ENCODE data around the gene ZBTB17.

The ZBTB17 gene

GRCh38 chr1:15975805-15976680 lies at the start of gene ZBTB17:
TSS of gene ZBTB17 (minus strand) at chr1:15976101. CDS start at chr1:15948495, 27,606 bp downstream.
- Histone ChIP-seq H3F3A (ENCODE audit: control insufficient read depth, insufficient read depth) (peaks cover 9% of the 10 kb centered on the region), H3K79me2 (ENCODE audit: control insufficient read depth, low read length) (peaks cover 36% of the 10 kb centered on the region), H3K36me3 (ENCODE audit: control insufficient read depth, low read length) (peaks cover 19% of the 10 kb centered on the region), H4K20me1 (ENCODE audit: control insufficient read depth, insufficient read depth, low read depth, low read length) (no peaks in the 10 kb centered on the region), H3K4me1 (ENCODE audit: control insufficient read depth, low read length) (peaks cover 36% of the 10 kb centered on the region), H3K27ac (ENCODE audit: low read depth, low read length) (peak within 1 kb of the TSS; percentile 86), H3K4me3 (ENCODE audit: low read length) (peak within 1 kb of the TSS; percentile 76), H3K27me3 (ENCODE audit: control insufficient read depth, low read length) (no peaks in the 10 kb centered on the region), H3K9me3 (ENCODE audit: control insufficient read depth, insufficient read depth, low read length) (no peaks in the 10 kb centered on the region), H3K9me2 (replicated peaks; ENCODE audit: control insufficient read depth, low read length) (no peaks in the 10 kb centered on the region), H3K4me2 (ENCODE audit: low read length) (peak within 1 kb of the TSS; percentile 87)
- TF ChIP-seq EZH2phosphoT487 (IDR thresholded peaks at IDR 0.05; ENCODE audit: borderline replicate concordance, low read length): no peak
- no peak for TF ChIP-seq CTCF (IDR thresholded peaks at IDR 0.05; ENCODE audit: low read depth, low read length, poor library complexity, severe bottlenecking)

- H3K27me3 ChIP-seq (ENCODE audit: control insufficient read depth, low read length): peaks cover 19% of the 10 kb centered on the region
- H3K4me2 ChIP-seq (ENCODE audit: low read length): no peak overlapping the region
- no peaks in the 10 kb centered on the region for H3K9me3 ChIP-seq (ENCODE audit: control insufficient read depth, insufficient read depth, low read length)
- no peaks in the 10 kb centered on the region for H4K20me1 ChIP-seq (ENCODE audit: control insufficient read depth, insufficient read depth, low read depth, low read length)
- no peaks in the 10 kb centered on the region for H3F3A ChIP-seq (ENCODE audit: control insufficient read depth, insufficient read depth)
- H3K36me3 ChIP-seq (ENCODE audit: control insufficient read depth, low read length): no peaks in the 10 kb centered on the region
- no peaks in the 10 kb centered on the region for H3K79me2 ChIP-seq (ENCODE audit: control insufficient read depth, low read length)
- H3K27ac ChIP-seq (ENCODE audit: low read depth, low read length): no peak overlapping the region
- no peak overlapping the region for H3K4me3 ChIP-seq (ENCODE audit: low read length)
- TF ChIP-seq CTCF (IDR thresholded peaks at IDR 0.05; ENCODE audit: low read depth, low read length, poor library complexity, severe bottlenecking) (no peak), EZH2phosphoT487 (IDR thresholded peaks at IDR 0.05; ENCODE audit: borderline replicate concordance, low read length) (no peak)
- no peaks in the 10 kb centered on the region for H3K4me1 ChIP-seq (ENCODE audit: control insufficient read depth, low read length)
- H3K9me2 ChIP-seq (replicated peaks; ENCODE audit: control insufficient read depth, low read length): no peaks in the 10 kb centered on the region
Measured at GRCh38 chr1:16023050-16023653, 47.3 kb upstream of the ZBTB17 start.

DNA sequence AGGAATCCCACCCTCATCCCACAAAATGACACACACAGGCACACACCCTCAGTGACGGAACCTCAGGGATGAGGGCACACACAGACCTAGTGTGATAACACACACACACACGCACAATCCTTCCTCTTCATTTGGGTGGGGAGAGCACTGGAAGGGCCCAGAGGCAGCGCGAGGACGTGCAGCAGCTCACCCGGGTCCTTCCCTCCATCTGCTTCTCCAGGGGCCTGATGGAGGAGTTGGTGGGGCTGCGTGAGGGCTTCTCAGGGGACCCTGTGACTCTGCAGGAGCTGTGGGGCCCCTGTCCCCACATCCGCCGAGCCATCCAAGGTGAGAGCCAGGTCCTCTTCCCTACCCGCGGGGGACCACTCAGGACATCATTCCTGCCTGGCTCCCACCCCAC lies 46.5 kb upstream of the ZBTB17 start:
- Histone ChIP-seq H3K4me2 (ENCODE audit: low read length) (no peak overlapping the region), H3K27ac (ENCODE audit: low read depth, low read length) (no peak overlapping the region), H3K36me3 (ENCODE audit: control insufficient read depth, low read length) (no peaks in the 10 kb centered on the region), H3K4me3 (ENCODE audit: low read length) (no peak overlapping the region), H4K20me1 (ENCODE audit: control insufficient read depth, insufficient read depth, low read depth, low read length) (no peaks in the 10 kb centered on the region), H3K4me1 (ENCODE audit: control insufficient read depth, low read length) (no peaks in the 10 kb centered on the region), H3F3A (ENCODE audit: control insufficient read depth, insufficient read depth) (no peaks in the 10 kb centered on the region), H3K27me3 (ENCODE audit: control insufficient read depth, low read length) (peaks cover 19% of the 10 kb centered on the region), H3K9me3 (ENCODE audit: control insufficient read depth, insufficient read depth, low read length) (no peaks in the 10 kb centered on the region), H3K9me2 (replicated peaks; ENCODE audit: control insufficient read depth, low read length) (no peaks in the 10 kb centered on the region), H3K79me2 (ENCODE audit: control insufficient read depth, low read length) (no peaks in the 10 kb centered on the region)
- TF ChIP-seq CTCF (IDR thresholded peaks at IDR 0.05; ENCODE audit: low read depth, low read length, poor library complexity, severe bottlenecking) (no peak), EZH2phosphoT487 (IDR thresholded peaks at IDR 0.05; ENCODE audit: borderline replicate concordance, low read length) (no peak)

Data from DOHH2 (cell line).